MCF 10A (cell line): ENCODE results near the gene PLXNA3. TPM values are rescaled to one million over a fixed set of nuclear protein-coding genes. Genes with fewer than 3 reads are reported as not detected.

ENCODE experiments used
- BruUV-seq: library from RNA; stranded (reverse); fragments of 400-500 nt; replicated peaks from 2 replicates; lab custom pipeline; 2021; lab: Mats Ljungman, UMichigan
- CTCF ChIA-PET: fragments of 300-600 bp; sonication (Branson Sonifier 250); formaldehyde crosslinking; extraction: SDS; loops from one replicate; lab custom pipeline; 2021; ENCODE audit warnings: antibody characterized with exemption, inconsistent platforms; lab: Yijun Ruan, JAX
- POLR2A ChIA-PET: fragments of 300-600, 350-650 bp; sonication (Branson Sonifier 250); formaldehyde crosslinking; extraction: SDS; loops from one replicate; lab custom pipeline; 2020; ENCODE audit warnings: antibody characterized with exemption, inconsistent platforms; lab: Yijun Ruan, JAX
- DNase-seq: peaks from one replicate; pipeline ENCODE4 v3.0.0-alpha.2; 2018; ENCODE audit not compliant: unreplicated experiment
- H3K27ac Mint-ChIP-seq: one replicate; pipeline ENCODE4 v1.8.0; 2022; ENCODE audit warnings: mild to moderate bottlenecking, low read depth, mixed read lengths; ENCODE audit not compliant: unreplicated experiment
- H3K27me3 Mint-ChIP-seq: one replicate; pipeline ENCODE4 v1.8.0; 2022; ENCODE audit warnings: mixed read lengths; ENCODE audit not compliant: insufficient read depth, unreplicated experiment
- H3K36me3 Mint-ChIP-seq: one replicate; pipeline ENCODE4 v1.8.0; 2022; ENCODE audit warnings: mild to moderate bottlenecking, moderate library complexity, mixed read lengths; ENCODE audit not compliant: insufficient read depth, unreplicated experiment
- H3K4me1 Mint-ChIP-seq: one replicate; pipeline ENCODE4 v1.8.0; 2022; ENCODE audit warnings: mixed read lengths; ENCODE audit not compliant: insufficient read depth, unreplicated experiment
- H3K4me3 Mint-ChIP-seq: one replicate; pipeline ENCODE4 v1.8.0; 2022; ENCODE audit warnings: mild to moderate bottlenecking, moderate library complexity, mixed read lengths; ENCODE audit not compliant: unreplicated experiment
- H3K9me3 Mint-ChIP-seq: one replicate; pipeline ENCODE4 v1.8.0; 2022; ENCODE audit warnings: mixed read lengths; ENCODE audit not compliant: unreplicated experiment
- intact Hi-C: fragments of 100-400 bp; cut with micrococcal nuclease; formaldehyde crosslinking; loops from 2 replicates; pipeline ENCODE4 v1.14.1; 2022
- total RNA-seq: library from RNA; stranded (reverse); gene quantifications from 2 replicates; pipeline ENCODE4 v1.2.3, GENCODE V29; 2022
- TF ChIP-seq, protein P1 (sequence below): fragments of 200-600 bp; IDR thresholded peaks from one replicate; pipeline ENCODE4 v1.8.0; 2022; ENCODE audit warnings: antibody characterized with exemption, mild to moderate bottlenecking; ENCODE audit not compliant: unreplicated experiment

Gene PLXNA3
- total RNA-seq, 1 experiment from 2014 or later, result 48.0 TPM

DNA sequence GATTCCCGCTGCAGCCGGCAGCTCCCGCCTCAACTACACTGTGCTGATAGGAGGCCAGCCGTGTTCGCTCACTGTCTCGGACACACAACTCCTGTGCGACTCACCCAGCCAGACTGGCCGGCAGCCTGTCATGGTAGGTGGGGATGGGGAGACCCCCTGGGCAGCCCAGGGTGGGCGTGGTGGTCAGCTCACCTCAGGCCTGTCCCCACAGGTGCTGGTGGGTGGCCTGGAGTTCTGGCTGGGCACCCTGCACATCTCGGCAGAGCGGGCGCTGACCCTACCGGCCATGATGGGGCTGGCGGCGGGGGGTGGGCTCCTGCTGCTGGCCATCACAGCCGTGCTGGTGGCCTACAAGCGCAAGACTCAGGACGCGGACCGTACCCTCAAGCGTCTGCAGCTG, 9.5 kb downstream of the PLXNA3 start:
- no peak overlapping the region for H3K27ac Mint-ChIP-seq
- CTCF ChIA-PET, result no interaction called here
- H3K36me3 Mint-ChIP-seq, result peaks cover 28% of the 10 kb centered on the region
- intact Hi-C loops, result no loop called here
- H3K9me3 Mint-ChIP-seq, result no peaks in the 10 kb centered on the region
- H3K4me1 Mint-ChIP-seq, result no peaks in the 10 kb centered on the region
- no peak for DNase-seq
- no peaks in the 10 kb centered on the region for H3K27me3 Mint-ChIP-seq
- no TSS peak for BruUV-seq
- TF ChIP-seq, protein P1, sequence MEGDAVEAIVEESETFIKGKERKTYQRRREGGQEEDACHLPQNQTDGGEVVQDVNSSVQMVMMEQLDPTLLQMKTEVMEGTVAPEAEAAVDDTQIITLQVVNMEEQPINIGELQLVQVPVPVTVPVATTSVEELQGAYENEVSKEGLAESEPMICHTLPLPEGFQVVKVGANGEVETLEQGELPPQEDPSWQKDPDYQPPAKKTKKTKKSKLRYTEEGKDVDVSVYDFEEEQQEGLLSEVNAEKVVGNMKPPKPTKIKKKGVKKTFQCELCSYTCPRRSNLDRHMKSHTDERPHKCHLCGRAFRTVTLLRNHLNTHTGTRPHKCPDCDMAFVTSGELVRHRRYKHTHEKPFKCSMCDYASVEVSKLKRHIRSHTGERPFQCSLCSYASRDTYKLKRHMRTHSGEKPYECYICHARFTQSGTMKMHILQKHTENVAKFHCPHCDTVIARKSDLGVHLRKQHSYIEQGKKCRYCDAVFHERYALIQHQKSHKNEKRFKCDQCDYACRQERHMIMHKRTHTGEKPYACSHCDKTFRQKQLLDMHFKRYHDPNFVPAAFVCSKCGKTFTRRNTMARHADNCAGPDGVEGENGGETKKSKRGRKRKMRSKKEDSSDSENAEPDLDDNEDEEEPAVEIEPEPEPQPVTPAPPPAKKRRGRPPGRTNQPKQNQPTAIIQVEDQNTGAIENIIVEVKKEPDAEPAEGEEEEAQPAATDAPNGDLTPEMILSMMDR, result no peak
- H3K4me3 Mint-ChIP-seq, result no peak overlapping the region
- POLR2A ChIA-PET, result no interaction called here

DNA sequence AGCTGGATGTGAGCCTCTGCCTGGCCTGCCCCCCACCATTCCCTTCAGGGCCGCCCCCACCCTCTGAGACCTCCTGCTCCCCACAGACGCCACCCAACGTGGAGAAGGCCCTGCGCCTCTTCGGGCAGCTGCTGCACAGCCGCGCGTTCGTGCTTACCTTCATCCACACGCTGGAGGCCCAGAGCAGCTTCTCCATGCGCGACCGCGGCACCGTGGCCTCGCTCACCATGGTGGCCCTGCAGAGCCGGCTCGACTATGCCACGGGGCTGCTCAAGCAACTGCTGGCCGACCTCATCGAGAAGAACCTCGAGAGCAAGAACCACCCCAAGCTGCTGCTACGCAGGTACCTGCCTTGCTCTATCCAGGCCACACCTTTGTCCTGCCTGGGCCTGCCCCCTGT, 10.1 kb downstream of the PLXNA3 start:
- DNase-seq, result no peak
- H3K27ac Mint-ChIP-seq, result no peak overlapping the region
- peaks cover 30% of the 10 kb centered on the region for H3K36me3 Mint-ChIP-seq
- ChIA-PET POLR2A (interaction anchor here (1.4 kb wide), 1 partner anchor 9 kb away, joined by 3 read pairs; no protein-coding TSS in a partner anchor), CTCF (no interaction called here)
- no peaks in the 10 kb centered on the region for H3K9me3 Mint-ChIP-seq
- H3K4me1 Mint-ChIP-seq, result no peaks in the 10 kb centered on the region
- BruUV-seq, result no TSS peak
- TF ChIP-seq, protein P1, result no peak
- no peak overlapping the region for H3K4me3 Mint-ChIP-seq
- H3K27me3 Mint-ChIP-seq, result peaks cover 6% of the 10 kb centered on the region
- intact Hi-C loops, result no loop called here

DNA sequence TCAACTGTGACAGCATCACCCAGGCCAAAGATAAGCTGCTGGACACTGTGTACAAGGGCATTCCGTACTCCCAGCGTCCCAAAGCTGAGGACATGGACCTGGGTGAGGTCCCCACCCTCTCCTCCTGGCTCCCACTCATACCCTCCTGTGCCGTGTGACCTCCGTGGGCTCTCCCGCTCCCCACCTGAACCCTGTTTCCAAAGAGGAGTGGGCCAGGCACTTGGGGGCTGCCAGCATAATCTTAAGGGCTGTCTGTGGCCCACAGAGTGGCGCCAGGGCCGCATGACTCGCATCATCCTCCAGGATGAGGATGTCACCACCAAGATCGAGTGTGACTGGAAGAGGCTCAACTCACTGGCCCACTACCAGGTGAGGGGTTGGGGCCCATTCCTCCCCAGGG, 11.0 kb downstream of the PLXNA3 start:
- BruUV-seq, result no TSS peak
- no peak for DNase-seq
- H3K27ac Mint-ChIP-seq, result no peak overlapping the region
- peaks cover 35% of the 10 kb centered on the region for H3K36me3 Mint-ChIP-seq
- no peaks in the 10 kb centered on the region for H3K9me3 Mint-ChIP-seq
- CTCF ChIA-PET, result interaction anchor here (0.7 kb wide), 1 partner anchor 58 kb away, joined by 3 read pairs; no protein-coding TSS in a partner anchor
- H3K27me3 Mint-ChIP-seq, result peaks cover 13% of the 10 kb centered on the region
- intact Hi-C loops, result no loop called here
- H3K4me3 Mint-ChIP-seq, result no peak overlapping the region
- TF ChIP-seq, protein P1, result no peak
- H3K4me1 Mint-ChIP-seq, result no peaks in the 10 kb centered on the region
- POLR2A ChIA-PET, result interaction anchor here (1.4 kb wide), 1 partner anchor 9 kb away, joined by 3 read pairs; no protein-coding TSS in a partner anchor

DNA sequence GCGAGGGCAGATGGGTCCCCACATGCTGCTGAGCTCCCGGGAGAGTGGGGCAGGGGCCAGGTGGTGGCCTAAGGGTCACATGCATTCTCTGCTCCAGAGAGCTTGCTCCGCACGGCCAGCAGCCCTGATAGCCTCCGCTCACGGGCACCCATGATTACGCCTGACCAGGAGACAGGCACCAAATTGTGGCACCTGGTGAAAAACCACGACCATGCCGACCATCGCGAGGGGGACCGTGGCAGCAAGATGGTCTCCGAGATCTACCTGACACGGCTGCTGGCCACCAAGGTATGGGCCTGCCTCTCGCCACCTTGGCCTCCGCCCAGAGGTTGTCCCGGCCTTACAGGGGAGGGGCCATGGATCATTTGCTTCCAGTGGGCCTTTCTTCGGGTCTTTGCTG, 11.8 kb downstream of the PLXNA3 start:
- peaks cover 13% of the 10 kb centered on the region for H3K27me3 Mint-ChIP-seq
- no peak overlapping the region for H3K4me3 Mint-ChIP-seq
- no peaks in the 10 kb centered on the region for H3K4me1 Mint-ChIP-seq
- no TSS peak for BruUV-seq
- H3K9me3 Mint-ChIP-seq, result no peaks in the 10 kb centered on the region
- ChIA-PET POLR2A (interaction anchor here (1.4 kb wide), 1 partner anchor 8 kb away, joined by 3 read pairs; no protein-coding TSS in a partner anchor), CTCF (interaction anchor here (0.7 kb wide), 1 partner anchor 59 kb away, joined by 3 read pairs; no protein-coding TSS in a partner anchor)
- TF ChIP-seq, protein P1, result no peak
- peaks cover 35% of the 10 kb centered on the region for H3K36me3 Mint-ChIP-seq
- intact Hi-C loops, result no loop called here
- H3K27ac Mint-ChIP-seq, result no peak overlapping the region
- DNase-seq, result no peak
